ENCODE data around the gene ACSL1.

ACSL1 gene

GRCh38 chr4:184810720-184811119 is 15.0 kb downstream of the ACSL1 start:
- DNase-seq, result no peak

- no peak for DNase-seq
These were observed 17.1 kb downstream of the ACSL1 start for GRCh38 chr4:184808713-184809050.

GRCh38 chr4:184807797-184808712 is 17.7 kb downstream of the ACSL1 start:
- DNase-seq, result no peak

- no peak for DNase-seq
These were observed 18.5 kb downstream of the ACSL1 start for GRCh38 chr4:184807256-184807655.

GRCh38 chr4:184806711-184807110 is 19.1 kb downstream of the ACSL1 start:
- no peak for DNase-seq

GRCh38 chr4:184806229-184806550 is 19.6 kb downstream of the ACSL1 start:
- no peak for DNase-seq

GRCh38 chr4:184805462-184806228 is 20.1 kb downstream of the ACSL1 start:
- DNase-seq, result no peak

- DNase-seq, result no peak
These were observed 21.1 kb downstream of the ACSL1 start for GRCh38 chr4:184804621-184805020.

GRCh38 chr4:184803874-184804273 is 21.9 kb downstream of the ACSL1 start:
- DNase-seq, result no peak

GRCh38 chr4:184803133-184803532 is 22.6 kb downstream of the ACSL1 start:
- DNase-seq, result no peak

GRCh38 chr4:184802697-184803015 is 23.1 kb downstream of the ACSL1 start:
- no peak for DNase-seq

- no peak for DNase-seq
These were observed 23.7 kb downstream of the ACSL1 start for GRCh38 chr4:184801781-184802696.

GRCh38 chr4:184798504-184798903 is 27.3 kb downstream of the ACSL1 start:
- no peak for DNase-seq

- no peak for DNase-seq
These were observed 28.9 kb downstream of the ACSL1 start for GRCh38 chr4:184796906-184797305.

GRCh38 chr4:184795214-184795844 is 30.4 kb downstream of the ACSL1 start:
- no peak for DNase-seq

GRCh38 chr4:184794470-184794869 is 31.3 kb downstream of the ACSL1 start:
- DNase-seq, result no peak

- no peak for DNase-seq
These were observed 31.9 kb downstream of the ACSL1 start for GRCh38 chr4:184793735-184794355.

- DNase-seq, result peak; percentile 57 to 62
These were observed 32.7 kb downstream of the ACSL1 start for GRCh38 chr4:184792950-184793555.

- DNase-seq, result no peak
These were observed 33.4 kb downstream of the ACSL1 start for GRCh38 chr4:184792334-184792733.

- no peak for DNase-seq
These were observed 34.9 kb downstream of the ACSL1 start for GRCh38 chr4:184790826-184791225.

GRCh38 chr4:184787766-184788503 is 37.8 kb downstream of the ACSL1 start:
- DNase-seq, result no peak

Data from activated T-cell treated with anti-CD3 and anti-CD28 coated beads, Interleukin-2, amount 50 U/mL, for 48 hours (primary cell).